Stimulated activated CD8-positive, alpha-beta memory T cell treated with anti-CD3 and anti-CD28 coated beads, Interleukin-12 subunit alpha, Interleukin-12 subunit beta, amount 100 ng/mL, for 4 hours (primary cell): Measurements from ENCODE around the gene FGF18.

Source experiments
- DNase-seq: peaks from one replicate; pipeline ENCODE4 v3.0.0-alpha.2; 2020; ENCODE audit warnings: low read depth

FGF18 gene

DNA sequence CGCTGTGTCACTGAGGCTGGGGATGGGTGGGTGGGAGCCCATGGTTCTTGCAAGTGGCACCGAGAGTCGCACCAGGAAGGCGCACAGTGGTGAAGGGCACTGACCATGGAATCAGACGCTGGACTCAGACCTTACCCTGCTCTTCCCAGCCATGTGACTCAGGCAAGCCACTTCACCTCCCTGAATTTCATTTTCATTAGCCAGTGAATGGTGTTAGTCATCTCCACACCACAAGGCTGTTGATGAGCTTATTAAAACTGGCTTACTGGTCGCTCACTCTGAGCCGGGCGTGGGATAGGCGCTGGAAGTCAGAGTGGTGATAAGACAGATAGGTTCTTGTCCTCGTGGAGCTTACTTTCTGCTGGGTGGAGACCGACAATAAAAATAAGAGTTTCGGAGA is 25.1 kb downstream of the FGF18 start:
- DNase-seq, result no peak

- DNase-seq, result no peak
Observed at GRCh38 chr5:171445644-171446516, 26.4 kb downstream of the FGF18 start.

DNA sequence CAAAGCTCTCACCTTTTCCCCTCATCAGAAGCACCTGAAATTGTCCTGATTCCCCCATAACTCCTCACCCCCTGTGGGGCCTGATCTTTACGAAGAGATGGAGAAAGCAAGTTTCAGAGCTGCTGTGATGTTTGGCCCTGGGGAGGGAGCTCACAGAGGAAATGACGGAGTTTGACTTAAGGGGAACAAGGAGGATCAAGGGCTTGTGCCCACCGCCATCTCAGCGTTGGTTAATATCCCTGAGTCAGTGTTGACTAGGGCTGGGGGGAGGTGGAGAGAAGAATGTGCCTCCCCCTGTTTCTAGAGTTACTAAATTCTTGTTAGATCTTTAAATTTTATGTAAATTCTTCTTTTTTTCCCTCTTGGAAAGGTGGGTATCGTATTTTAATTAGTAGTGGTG is 27.8 kb downstream of the FGF18 start:
- no peak for DNase-seq

GRCh38 chr5:171449426-171449825 is 30.0 kb downstream of the FGF18 start:
- DNase-seq, result no peak

DNA sequence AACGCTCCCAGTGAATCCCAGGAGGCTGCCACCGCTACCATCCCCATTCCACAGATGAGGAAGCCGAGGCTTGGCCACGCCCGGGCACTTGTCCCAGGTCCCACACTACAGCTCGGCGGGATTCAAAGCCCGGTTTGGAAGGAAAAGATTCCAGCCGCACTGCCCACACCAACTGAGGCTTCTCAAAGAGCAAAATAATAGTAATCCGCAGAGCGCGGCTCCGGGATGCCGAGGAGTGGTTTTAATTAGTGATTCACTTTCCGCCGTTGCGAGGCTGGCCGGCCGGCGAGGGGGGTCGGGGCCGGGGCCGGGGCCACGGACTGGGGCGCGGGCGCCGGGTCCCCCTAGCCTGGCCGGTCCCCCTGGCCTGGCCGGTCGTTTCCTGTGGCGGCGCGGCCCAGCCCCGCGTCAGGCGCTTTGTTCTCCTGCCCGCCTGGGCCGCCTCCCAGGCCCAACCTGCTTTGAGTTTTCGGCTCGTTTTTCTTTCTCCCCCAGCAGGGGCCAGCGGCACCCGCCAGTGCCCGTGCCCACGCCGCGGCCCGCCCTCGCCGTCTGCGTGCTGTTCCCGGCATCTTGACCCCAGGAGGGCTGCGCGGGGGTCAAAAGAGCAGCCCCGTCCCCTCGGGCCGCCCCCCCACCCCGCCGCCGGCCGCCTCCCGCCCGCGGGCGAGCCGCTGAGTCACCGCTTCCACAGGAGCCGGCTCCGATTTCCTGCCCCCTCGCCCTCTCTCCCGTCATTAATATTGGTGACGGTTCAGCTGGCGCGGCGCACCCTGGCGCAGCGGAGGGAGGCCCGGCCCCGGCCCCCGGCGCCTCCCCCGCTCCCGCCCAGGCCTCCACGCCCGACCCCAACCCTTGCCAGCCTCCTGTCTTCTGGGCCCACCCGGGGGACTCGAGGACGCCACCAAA is 31.2 kb downstream of the FGF18 start:
- DNase-seq, result peak; percentile 9

GRCh38 chr5:171451421-171451820 is 32.0 kb downstream of the FGF18 start:
- DNase-seq, result no peak

- DNase-seq, result no peak
Observed at GRCh38 chr5:171453056-171453725, 33.7 kb downstream of the FGF18 start.

DNA sequence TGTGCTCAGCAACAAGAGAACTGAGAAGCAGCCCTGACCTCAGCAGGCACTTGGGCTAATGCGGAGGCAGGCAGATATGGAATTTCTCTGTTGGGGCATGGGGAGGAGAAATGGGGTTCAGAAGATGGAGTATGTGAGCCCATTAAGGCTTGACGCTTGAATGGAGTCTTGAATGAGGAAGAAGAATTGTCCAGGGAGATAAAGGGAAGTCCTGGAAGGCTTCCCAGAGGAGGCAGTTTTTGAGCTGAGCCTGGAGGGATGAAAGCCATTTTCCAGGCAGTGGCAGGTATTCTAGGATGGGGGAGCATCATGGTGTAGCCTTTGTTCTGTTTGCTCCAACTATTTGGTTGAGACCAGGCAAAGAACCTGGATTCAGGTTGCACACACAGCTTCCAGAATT is 34.5 kb downstream of the FGF18 start:
- no peak for DNase-seq

GRCh38 chr5:171454549-171454948 is 35.1 kb downstream of the FGF18 start:
- no peak for DNase-seq

DNA sequence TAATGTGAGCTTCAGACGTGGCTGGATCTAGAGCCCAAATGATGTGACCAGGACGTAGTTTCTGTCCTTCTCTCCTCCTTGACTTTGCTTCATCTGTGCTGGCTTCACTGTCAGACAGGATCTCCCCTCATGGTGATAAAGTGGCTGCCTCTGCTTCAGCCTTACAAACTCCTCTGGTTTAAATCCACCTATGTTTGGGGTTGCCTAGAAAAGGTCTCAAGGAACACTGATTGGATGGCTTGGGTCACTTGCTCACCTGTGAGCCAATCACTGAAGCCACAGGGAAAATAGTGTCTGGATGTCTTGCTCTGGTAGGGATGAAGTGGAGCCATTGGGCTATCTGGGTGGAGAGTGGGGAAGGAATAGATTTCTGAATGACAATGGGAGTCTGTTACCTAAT is 36.1 kb downstream of the FGF18 start:
- DNase-seq, result no peak

DNA sequence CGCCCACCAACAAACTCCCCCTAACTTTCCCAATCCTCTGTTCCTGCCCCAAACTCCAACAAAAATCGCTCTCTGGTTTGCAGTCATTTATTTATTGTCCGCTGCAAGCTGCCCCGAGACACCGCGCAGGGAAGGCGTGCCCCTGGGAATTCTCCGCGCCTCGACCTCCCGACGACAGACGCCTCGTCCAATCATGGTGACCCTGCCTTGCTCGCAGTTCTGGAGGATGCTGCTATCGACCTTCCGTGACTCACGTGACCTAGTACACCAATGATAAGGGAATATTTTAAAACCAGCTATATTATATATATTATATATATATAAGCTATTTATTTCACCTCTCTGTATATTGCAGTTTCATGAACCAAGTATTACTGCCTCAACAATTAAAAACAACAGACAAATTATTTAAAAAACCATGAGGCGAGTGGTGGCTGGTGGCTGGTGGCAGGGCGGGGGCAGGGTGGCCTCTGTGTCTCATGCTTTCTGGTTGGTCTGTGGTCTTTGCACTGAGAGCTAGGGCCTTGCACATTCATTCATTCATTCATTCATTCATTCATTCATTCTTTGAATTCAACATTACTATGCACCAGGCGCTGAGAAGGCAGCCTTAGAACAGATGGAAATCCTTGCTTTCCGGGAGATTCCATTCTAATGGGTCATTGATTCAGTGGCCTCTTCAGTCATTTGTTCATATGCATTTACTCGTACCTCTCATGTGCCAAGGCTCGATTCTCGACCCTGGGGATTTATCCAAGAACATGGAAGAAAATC is 37.9 kb downstream of the FGF18 start:
- DNase-seq, result no peak

- no peak for DNase-seq
Observed at GRCh38 chr5:171459839-171460238, 40.4 kb downstream of the FGF18 start.

DNA sequence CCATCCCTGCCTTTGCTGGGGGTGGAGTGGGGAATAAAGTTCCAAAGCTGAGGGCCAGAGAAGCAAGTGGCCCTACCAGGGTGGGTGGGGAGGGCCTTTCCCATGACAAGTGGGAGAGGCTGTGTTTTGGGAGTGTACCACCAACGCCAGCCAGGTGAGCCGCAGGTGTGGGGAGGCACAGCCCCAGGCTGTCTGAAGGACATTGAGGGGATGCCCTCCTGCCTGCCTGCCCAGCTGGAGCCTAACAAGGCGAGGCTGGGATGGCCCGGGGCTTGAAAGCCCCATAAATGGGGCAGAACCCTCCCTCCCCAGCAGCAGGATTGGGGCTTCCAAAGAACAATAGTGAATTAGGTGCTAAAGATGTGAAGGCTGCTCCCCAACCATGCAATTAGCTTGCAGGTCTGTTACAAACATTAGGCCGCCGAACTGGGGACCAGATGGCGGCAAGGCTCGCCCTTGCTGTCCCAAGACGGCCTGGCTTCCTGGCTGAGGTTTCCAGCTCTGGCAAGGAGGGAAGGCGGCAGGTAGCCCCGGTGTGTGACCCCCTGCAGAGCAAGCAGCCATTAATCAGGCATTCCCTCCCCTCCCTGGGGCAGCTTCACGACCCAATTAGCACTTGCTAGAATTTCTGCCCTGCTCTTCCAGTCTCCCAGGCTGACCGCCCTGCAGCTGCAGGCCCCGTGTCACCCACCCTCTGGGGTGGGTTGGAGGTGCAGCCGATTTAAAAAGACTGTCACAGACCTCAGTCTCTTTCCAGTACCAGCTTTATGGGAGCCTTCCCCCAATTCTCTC is 42.9 kb downstream of the FGF18 start:
- DNase-seq, result no peak

DNA sequence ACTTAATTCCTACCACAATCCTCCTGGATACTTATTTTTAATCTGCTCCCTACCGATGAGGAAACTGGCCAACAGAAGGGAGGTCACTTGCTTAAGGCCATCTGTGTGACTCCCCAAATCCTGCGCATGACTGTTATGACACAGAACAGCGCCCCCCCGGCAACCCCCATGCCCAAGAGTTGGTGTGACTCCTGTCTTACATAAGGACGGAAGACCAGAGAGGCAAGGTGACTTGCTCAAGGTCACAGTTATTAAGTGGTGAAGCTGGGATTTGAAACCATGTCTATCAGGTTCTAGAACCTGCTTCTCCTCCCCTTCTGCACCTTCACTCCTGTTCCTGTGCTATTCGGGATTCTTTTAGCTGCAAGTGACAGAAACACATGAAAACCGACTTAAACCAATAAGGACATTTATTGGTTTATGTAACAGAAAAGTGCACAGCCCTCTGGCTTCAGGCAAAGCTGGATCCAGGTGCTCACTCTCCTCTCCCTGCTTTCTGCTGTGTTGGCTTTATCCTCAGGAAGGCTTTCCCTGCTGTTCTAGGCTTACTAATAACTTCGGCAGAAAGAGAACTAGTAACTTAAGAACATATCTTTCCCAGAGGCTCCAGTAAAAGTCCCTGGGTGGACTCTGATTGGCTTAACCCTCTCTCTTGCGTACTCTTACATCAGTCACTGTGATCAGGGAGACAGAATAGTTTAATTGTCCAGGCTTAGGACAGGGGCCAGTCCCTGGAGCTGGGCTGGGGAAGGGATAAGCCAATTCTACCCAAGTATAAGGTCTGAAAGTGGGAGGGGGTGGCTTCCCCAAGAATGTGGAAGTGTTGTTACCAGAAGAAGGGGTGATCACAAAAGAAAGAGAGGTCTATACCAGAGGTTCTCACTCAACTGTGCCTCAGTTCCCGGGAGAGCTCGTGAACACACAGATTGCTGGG is 43.7 kb downstream of the FGF18 start:
- no peak for DNase-seq

GRCh38 chr5:171463862-171464229 is 44.4 kb downstream of the FGF18 start:
- no peak for DNase-seq

DNA sequence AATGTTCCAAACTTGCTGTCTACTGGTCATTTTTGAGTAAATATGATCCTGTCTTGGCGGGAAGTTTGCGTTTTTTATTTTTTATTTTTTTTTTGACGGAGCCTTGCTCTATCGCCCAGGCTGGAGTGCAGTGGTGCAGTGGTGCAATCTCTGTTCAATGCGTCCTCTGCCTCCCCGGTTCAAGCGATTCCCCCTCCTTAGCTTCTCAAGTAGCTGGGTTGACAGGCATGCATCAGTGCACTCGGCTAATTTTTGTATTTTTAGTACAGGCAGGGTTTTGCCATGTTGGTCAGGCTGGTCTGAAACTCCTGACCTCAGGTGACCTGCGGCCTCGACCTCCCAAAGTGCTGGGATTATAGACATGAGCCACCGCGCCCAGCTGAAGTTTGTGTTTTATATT is 45.4 kb downstream of the FGF18 start:
- no peak for DNase-seq

- no peak for DNase-seq
Observed at GRCh38 chr5:171467107-171467506, 47.7 kb downstream of the FGF18 start.

- no peak for DNase-seq
Observed at GRCh38 chr5:171469326-171469725, 49.9 kb downstream of the FGF18 start.

DNA sequence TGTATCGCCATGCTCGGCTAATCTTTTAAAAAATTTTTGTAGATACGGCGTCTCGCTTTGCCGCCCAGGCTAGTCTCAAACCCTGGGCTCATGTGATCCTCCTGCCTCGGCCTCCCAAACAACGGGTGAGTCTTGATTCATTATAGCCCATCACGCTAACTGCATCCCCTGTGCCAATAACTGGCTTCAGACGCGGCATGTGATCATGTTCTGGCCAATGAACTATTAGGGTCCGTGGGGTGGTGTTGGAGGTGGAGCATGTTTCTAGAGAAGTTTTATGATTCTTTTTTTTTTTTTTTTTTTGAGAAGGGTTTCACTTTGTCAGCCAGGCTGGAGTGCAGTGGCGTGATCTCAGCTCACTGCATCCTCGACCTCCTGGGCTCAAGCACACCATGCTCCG is 51.0 kb downstream of the FGF18 start:
- DNase-seq, result no peak
